ENCODE results near the gene KDM2B.
A peak's percentile ranks its signal among the peaks of the same experiment; 100 is the strongest.

The KDM2B gene

DNA sequence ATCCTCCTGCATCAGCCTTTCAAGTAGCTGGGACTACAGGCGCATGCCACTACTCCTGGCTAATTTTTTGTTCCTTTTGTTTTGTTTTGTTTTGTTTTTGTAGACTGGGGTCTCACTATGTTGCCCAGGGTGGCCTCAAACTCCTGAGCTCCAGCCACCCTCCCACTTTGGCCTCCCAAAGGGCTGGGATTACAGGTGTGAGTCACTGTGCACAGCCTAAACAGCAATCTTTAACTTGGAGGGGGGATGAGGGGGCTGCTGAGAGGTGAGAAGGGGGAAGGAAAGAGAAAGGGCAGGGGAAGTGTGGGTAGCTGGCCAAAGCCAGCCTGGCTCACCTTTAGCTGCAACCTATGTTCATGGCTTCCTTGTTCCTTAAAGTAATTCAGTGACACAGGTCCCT is 77.4 kb downstream of the KDM2B start:
- H3K4me3 ChIP-seq (ENCODE audit: low read depth, low read length) = no peak overlapping the region
- TF ChIP-seq, protein P1, sequence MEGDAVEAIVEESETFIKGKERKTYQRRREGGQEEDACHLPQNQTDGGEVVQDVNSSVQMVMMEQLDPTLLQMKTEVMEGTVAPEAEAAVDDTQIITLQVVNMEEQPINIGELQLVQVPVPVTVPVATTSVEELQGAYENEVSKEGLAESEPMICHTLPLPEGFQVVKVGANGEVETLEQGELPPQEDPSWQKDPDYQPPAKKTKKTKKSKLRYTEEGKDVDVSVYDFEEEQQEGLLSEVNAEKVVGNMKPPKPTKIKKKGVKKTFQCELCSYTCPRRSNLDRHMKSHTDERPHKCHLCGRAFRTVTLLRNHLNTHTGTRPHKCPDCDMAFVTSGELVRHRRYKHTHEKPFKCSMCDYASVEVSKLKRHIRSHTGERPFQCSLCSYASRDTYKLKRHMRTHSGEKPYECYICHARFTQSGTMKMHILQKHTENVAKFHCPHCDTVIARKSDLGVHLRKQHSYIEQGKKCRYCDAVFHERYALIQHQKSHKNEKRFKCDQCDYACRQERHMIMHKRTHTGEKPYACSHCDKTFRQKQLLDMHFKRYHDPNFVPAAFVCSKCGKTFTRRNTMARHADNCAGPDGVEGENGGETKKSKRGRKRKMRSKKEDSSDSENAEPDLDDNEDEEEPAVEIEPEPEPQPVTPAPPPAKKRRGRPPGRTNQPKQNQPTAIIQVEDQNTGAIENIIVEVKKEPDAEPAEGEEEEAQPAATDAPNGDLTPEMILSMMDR (IDR thresholded peaks at IDR 0.05; ENCODE audit: low read depth, low read length, missing control alignments) = no peak
- no peak for DNase-seq (ENCODE audit: low read depth)

DNA sequence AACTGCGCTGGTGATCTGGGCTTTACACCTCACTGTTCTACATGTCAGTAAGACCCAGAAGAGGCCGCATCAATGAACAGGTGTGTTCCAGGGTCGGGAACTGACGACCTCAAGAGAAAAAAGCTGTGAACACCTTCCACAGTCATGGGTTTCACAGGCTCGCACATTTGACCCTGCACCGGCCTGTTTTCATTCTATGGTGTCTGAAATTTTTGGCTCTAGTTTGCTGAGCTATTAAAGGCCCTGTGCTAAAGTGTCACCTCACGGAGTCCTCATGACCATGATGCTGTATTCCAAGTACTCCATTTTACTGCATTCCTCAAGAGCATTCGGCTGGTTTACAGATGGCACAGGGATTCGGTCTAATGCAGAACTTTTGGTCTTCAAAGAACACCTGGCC is 78.9 kb downstream of the KDM2B start:
- DNase-seq (ENCODE audit: low read depth) = no peak
- TF ChIP-seq, protein P1 (IDR thresholded peaks at IDR 0.05; ENCODE audit: low read depth, low read length, missing control alignments) = no peak
- no peak overlapping the region for H3K4me3 ChIP-seq (ENCODE audit: low read depth, low read length)

DNA sequence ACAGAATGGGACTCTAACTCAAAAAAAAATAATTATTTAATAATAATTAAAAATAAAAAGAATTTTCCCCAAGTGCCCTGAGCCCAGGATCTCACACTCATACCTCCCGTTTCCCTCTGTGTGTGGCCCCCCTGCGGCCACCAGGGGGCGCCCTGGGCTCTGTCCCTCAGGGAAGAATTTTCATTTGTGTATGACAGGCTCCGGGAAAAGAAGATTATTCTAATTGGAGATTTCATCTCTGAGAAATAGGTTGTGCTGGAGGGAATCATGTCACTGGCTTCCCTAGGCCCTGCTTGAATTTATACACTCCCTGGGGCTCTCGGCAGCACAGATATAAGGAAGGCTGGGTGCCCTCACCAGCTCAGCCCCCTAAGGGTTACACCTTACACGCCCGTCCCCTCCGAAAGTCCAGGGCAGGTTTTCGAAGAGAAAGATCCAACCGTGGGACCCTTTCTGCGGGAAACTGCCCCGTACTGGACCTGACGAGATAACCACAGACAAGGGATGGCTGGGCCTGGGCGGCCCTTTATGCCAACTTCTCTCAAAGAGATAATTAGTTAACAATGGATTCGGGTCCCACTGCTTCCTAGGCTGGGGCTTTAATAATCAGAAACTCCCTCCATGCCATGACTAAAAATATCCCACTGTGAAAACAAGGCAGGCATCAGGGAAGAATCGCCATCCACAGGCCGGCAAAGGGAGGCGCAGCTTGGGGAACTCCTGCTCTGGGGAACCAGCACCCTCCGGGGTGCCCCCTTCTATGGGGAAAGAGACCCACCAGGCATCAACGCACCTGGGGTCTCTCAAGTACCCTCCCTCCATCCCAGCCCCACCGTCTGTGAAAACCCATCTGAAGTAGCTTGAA is 80.7 kb downstream of the KDM2B start:
- H3K4me3 ChIP-seq (ENCODE audit: low read depth, low read length) = no peak overlapping the region
- DNase-seq (ENCODE audit: low read depth) = no peak

DNA sequence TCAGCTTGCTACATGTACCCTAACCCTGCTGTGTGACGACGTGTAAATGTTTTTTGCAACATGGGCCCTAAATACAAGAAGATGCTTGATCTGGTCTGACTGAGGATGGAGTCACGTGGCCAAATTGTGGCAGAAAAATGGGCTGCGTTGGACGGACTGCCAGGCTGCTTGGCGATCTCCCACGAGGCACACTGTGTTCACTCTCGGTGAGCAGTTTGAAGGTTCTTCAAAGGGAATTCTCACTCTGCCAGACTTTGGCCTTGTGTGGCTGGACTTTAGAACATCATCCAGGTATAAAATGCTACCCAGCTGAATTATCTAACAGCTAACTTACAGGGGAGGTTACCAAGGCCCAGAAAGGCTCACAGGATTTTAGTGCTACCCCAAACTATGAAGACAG is 85.1 kb downstream of the KDM2B start:
- no peak for DNase-seq (ENCODE audit: low read depth)
- H3K4me3 ChIP-seq (ENCODE audit: low read depth, low read length) = no peak overlapping the region
- TF ChIP-seq, protein P1 (IDR thresholded peaks at IDR 0.05; ENCODE audit: low read depth, low read length, missing control alignments) = no peak

More for the DNA sequence above, 80.7 kb downstream of the KDM2B start:
- TF ChIP-seq, protein P1 (IDR thresholded peaks at IDR 0.05; ENCODE audit: low read depth, low read length, missing control alignments) = peak; percentile 79

DNA sequence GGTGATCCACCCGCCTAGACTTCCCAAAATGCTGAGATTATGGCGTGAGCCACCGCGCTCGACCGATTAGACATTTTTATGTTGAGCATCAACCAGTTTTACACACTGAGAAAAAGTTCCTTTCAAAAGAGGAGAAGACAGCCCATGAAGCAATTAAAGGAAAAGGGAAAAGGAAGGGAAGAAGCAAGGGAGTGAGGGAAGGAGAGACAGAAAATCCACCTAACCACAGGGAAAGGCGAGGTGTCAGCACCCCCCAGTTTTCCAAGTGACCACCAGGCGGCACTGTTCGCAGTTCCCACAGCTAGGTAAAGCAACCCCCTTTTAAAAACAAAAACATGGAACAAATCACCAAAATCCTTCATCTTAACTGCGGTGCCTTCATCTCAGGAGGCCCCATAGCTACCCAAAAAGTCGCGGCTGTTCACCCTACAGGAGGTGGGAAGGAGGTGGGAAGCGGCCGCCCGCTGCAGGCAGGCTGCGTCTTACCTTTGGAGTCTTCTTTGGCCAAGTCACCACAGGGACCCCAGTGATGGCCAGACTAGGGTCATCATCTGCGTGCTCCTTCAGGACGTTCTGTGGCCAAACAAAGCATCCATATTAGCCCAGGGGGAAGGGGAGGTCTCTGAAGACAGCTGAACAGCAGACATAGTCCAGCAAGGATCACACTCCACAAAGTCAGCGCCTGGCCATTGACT is 86.6 kb downstream of the KDM2B start:
- H3K4me3 ChIP-seq (ENCODE audit: low read depth, low read length) = no peak overlapping the region
- no peak for DNase-seq (ENCODE audit: low read depth)
- TF ChIP-seq, protein P1 (IDR thresholded peaks at IDR 0.05; ENCODE audit: low read depth, low read length, missing control alignments) = peak; percentile 98

DNA sequence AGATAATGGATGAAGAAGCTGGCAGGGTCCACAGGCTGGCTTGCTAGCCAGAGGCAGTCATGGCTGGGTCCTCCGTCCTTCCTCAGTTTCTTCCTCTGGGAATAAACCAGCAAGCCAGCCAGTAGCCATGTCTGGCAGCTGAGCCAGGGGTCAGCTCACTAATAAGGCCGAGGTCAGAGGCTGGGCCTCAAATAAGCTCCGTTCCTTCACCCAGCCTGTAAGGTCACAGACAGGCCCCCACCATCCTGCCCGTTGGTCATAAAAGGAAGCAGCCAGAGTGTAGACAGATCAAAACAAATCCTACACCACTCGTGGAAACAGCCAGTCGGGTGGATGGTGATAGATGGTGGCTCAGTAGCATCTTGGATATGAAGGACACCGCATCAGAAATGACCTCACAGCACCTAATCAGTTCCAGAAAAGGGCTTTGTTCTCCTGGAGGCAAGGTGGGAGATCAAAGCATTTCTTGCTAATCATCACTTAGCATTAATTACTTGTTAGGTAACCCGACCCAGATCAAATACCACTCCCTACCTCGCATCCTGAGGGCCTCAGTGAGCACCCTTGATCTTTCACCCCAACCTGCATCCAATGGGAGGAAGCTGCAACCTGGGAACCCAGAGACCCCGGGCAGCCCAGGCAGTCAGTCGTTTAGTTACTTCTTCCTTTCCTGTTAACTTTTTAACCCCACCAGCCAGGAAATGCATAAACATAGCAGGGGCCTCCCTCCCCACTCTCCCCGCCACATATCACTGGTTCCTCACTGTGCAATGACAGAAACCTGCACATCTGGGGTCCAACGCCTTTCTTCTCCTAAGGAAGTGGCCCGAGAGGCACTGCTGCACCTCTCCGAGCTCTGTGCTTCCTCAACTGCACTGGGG is 90.2 kb downstream of the KDM2B start:
- TF ChIP-seq, protein P1 (IDR thresholded peaks at IDR 0.05; ENCODE audit: low read depth, low read length, missing control alignments) = no peak
- no peak overlapping the region for H3K4me3 ChIP-seq (ENCODE audit: low read depth, low read length)
- DNase-seq (ENCODE audit: low read depth) = no peak

Data from GM12864 (cell line).